Stimulated activated CD8-positive, alpha-beta memory T cell treated with anti-CD3 and anti-CD28 coated beads, Interleukin-15, amount 100 ng/mL, for 4 hours (primary cell): ENCODE results near the gene ARID3B.
"Not testable (repeated sequence)": the region's sequence is repeated elsewhere in the genome, so short reads cannot be mapped to it uniquely, and the experiment has no call there.

Experiments used
- DNase-seq, 2 donors: peaks; one replicate each; pipeline ENCODE4 v3.0.0-alpha.2; 2020; ENCODE audit warnings: low read depth in 2 of 2

Gene ARID3B

DNA sequence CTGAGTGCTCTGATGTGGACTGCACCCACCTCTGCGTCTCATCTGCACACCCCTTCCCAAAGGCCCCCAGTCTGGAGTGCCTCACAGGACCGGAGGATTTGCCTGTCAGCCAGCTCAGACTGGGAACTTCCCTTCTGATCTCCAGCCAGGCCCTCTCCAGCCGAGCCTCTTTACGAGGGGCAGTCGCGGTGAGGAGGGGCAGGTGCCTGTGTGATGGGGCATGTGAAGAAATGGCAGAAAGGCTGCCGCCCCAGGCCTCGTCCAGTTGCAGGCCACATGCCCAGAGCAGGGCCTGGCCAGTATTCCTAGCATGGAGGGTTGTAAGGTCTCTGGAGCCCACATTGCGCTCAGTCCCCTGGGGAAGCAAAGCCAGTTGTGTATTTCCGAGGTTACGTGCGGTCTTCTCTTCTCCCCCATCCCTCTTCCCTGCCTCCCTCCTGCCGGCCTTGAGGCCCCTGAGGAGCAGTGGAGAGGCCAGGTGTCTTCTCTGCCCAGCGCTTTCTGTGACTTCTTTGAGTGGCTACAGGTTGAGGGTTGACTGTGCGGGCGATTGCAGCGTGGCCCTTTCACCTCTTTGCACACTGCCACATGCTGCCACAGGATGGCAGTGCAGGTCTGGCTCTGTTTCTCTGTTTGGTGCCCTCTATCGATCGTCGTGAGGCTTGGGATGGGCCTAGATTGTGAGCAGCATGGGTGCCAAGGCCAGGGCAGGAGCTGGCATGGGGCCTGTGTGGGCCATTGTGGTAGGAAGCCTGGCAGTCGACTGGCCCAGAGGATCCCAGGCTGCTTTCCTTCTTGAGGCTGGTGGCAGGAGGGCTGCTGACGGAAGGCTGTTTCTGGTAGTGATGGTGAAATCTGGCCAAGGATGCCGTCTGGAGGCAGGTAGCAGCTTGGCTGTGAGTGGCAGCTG lies 79.9 kb downstream of the ARID3B start:
- DNase-seq, result peak; percentile 42 to 52

DNA sequence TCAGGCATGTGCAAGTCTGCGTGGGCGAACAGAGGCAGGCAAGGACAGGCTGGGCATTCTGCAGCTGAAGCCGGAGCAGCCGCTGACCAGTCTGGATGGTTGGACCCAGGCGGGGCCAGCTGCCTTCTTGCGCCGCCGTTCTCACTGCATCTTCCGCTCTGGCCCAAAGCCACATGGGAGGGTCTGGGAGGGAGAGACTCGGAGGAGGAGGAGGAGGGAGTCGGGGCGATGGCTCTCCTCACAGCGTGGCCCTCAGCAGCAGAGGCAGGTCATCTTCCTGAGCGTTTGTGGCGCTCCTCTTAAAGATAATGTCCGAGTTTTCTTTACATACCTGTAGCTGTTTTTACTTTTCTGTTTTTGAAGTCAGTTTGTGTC lies 80.5 kb downstream of the ARID3B start:
- DNase-seq, result no peak

DNA sequence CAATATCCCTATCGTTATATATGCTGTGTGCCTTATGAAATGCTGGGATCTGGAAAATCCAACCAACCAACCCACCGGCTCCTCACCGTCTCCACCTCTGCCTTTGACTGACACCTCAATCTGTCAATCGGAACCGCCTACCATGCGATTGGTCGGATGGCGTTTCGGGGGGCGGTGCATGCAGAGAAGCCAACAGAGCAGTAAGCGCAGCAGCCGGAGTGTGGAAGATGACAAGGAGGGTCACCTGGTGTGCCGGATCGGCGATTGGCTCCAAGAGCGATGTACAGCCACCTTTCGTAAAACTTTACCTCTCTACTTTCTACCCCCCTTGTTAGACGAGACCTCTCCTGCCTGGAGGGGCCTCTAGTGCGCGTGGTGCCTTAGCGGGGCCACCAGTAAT lies 80.9 kb downstream of the ARID3B start:
- no peak for DNase-seq

DNA sequence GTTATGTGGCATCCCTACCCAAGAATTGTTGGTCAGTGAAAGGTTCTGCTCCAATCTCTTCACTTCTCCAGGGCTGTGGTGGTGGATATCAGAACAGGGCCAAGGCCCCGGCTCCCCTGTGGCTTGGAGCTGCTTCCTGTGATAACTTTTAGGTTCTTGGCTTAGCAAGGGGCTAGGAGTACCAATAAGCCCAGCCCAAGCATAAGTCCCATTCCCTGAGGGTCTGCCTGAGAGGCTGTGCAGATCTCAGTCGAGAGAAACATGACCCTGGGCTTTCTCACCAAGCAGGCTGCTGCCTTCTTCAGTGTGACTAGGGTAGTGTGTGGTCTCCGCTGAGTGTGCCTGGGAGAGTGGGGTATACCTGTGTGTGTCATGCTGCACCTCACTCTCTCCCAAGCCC lies 81.7 kb downstream of the ARID3B start:
- no peak for DNase-seq

GRCh38 chr15:74624020-74624602 lies 83.1 kb downstream of the ARID3B start:
- no peak for DNase-seq

DNA sequence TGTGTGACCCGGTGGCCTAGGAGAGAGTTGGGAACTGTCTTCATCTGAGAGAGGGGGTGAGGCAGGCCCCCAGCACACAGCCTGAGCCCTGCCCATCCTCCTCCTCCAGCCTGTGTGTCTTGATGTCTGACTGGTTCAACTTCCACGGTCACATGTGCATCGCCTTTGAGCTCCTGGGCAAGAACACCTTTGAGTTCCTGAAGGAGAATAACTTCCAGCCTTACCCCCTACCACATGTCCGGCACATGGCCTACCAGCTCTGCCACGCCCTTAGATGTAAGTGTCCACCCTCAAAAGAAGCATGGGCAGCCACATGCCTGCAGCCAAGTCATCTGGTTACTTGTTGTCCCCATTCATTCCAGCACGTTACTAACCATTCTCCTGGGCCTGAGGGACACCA lies 84.7 kb downstream of the ARID3B start:
- DNase-seq, result no peak

GRCh38 chr15:74626336-74626735 lies 85.3 kb downstream of the ARID3B start:
- no peak for DNase-seq

DNA sequence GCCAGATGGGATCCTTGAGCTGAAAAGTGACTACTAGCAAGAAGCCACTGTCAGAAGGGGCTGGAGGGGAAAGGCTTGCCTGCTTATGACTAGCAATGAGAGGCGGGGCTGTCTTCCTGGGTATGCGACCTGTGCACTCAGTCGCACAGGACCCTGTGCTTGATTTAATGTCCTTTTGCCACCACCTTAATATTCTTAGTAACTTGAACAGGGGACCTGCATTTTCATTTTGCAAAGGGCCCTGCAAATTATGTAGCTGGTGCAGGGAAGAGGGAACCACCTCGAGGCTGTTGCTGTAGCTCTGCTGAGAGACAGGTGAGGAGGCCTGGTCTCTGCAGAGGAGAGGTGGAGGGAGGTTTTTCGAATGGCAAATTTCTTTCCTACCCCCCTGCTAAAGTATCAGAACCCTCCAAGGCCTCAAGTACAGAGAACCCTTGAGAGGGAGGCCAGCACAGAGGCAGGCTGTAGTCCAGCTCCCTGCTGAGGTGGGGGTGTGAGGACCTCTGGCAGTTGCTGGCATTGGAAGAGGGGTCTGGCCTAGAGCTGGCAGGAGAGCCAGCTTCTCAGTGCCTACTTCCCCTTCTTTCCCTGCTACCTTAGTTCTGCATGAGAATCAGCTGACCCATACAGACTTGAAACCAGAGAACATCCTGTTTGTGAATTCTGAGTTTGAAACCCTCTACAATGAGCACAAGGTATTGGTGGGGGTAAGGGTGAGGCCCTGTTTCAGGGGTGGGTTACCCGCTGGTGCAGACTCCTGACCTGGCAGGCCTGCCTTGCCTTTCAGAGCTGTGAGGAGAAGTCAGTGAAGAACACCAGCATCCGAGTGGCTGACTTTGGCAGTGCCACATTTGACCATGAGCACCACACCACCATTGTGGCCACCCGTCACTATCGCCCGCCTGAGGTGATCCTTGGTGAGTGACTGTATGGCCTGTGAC lies 86.0 kb downstream of the ARID3B start:
- no peak for DNase-seq

GRCh38 chr15:74627766-74628165 lies 86.7 kb downstream of the ARID3B start:
- DNase-seq, result no peak

GRCh38 chr15:74628199-74628598 lies 87.2 kb downstream of the ARID3B start:
- no peak for DNase-seq

GRCh38 chr15:74628949-74629348 lies 87.9 kb downstream of the ARID3B start:
- DNase-seq, result no peak

DNA sequence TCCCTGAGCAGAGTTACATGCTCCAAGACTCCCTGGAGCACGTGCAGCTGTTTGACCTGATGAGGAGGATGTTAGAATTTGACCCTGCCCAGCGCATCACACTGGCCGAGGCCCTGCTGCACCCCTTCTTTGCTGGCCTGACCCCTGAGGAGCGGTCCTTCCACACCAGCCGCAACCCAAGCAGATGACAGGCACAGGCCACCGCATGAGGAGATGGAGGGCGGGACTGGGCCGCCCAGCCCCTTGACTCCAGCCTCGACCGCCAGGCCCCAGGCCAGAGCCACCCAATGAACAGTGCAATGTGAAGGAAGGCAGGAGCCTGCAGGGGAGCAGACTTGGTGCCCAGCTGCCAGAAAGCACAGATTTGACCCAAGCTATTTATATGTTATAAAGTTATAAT lies 88.7 kb downstream of the ARID3B start:
- not testable (repeated sequence) for DNase-seq

GRCh38 chr15:74630284-74631086 lies 89.5 kb downstream of the ARID3B start:
- no peak for DNase-seq

DNA sequence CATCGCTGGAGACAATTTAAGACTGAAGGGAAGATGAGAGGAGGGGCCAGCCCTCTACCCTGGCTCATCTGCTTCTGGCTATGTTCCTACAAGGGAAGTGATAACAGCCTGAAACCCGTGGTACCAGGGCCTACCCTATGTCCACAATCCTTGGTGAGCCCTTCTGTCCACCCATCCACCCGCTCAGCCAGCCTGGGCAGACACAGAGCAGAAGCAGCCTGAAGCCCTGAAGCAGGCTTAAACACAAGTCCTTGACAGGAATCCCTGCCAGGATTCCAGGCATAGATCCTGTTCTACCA lies 90.0 kb downstream of the ARID3B start:
- DNase-seq, result no peak

- DNase-seq, result no peak
Measured at GRCh38 chr15:74631408-74631807, 90.4 kb downstream of the ARID3B start.

DNA sequence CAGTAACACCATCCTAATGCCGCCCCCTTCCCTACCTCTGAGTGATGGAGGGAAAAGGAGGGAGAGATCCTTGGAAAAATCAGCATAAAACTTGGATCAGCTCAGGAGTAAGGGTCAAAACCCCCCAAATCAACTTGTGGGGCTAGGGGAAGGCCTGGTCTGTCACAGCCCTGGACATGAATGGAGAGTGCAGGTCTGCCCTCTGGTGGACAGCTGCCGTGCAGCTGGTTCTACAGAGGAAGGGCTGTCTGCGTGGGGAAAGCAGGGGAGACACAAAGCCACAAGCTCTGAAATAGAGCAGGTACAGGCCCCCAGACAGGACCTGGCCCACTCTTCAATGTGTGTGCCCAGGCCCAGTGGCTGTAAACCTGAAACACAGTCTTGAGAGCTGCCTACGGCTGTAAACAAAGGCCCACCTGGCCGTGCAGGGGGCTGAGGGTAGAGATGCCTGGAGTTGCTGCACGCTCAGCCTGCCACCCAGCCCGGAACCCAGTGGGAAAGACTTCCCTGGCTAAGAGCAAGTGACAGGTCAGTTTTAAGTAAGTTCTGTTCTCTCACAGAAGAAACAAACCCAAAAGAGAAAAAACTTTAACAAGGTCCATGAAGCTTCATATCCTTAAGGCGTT lies 91.0 kb downstream of the ARID3B start:
- peak in 1 of 2 donors; percentile 12 for DNase-seq

DNA sequence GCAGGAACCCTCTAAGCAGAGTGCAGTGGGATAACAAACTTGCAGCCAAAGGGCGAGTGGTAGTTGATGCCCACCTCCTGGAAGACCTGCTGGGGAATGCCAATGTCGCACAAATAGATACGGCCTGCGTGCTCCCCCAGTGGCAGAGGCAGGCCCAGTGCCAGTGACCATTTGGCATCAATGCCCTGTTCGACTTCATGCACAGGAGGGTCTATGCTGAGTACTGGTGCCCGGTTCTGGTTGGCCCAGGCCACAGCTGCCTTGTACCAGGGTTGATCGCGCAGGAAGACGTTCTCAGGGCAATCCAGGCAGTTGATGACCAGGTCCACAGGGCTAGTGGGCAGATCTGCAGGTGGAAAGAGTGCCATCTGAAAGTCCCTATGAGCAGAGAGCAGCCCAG lies 91.6 kb downstream of the ARID3B start:
- DNase-seq, result no peak

DNA sequence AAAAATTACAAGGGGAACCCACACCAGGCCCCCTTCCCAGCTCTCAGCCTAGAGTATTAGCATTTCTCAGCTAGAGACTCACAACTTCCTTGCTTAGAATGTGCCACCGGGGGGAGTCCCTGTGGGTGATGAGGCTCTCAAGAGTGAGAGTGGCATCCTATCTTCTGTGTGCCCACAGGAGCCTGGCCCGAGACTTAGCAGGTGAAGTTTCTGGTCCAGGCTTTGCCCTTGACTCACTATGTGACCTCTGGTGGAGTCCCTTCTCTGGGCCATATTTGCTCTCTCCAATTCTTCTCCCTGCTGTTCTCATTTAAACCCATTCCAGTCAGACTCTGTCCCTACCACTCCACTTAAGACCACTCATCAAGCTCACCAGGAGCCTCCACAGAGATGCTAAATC lies 92.8 kb downstream of the ARID3B start:
- DNase-seq, result no peak

- peak; percentile 28 to 52 for DNase-seq
Measured at GRCh38 chr15:74635228-74635627, 94.2 kb downstream of the ARID3B start.

GRCh38 chr15:74636984-74637383 lies 96.0 kb downstream of the ARID3B start:
- no peak for DNase-seq

DNA sequence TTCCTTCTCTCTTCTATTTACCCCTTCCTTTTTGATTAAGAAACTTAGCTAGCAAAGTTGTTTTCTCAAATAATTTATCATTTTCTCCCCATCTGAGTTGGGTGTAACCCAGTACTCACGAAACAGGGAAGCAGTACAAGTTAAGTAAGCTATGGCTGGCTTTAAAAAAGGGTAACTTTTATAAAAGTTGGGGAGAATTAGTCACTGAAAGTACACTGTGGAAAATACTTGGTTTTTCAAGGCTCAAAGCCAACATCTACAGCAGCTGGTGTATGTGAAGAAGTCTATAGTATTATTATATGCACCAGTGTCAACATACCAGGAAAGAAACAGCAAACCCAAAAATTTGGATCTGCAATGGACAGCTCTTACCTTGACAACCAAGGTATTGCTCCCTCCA lies 100.1 kb downstream of the ARID3B start:
- no peak for DNase-seq
